ENCODE measurements around the gene ACTR3C.
A peak's percentile ranks its signal among the peaks of the same experiment; 100 is the strongest.
"Not testable (repeated sequence)": the region's sequence is repeated elsewhere in the genome, so short reads cannot be mapped to it uniquely, and the experiment has no call there.

The ACTR3C gene

DNA sequence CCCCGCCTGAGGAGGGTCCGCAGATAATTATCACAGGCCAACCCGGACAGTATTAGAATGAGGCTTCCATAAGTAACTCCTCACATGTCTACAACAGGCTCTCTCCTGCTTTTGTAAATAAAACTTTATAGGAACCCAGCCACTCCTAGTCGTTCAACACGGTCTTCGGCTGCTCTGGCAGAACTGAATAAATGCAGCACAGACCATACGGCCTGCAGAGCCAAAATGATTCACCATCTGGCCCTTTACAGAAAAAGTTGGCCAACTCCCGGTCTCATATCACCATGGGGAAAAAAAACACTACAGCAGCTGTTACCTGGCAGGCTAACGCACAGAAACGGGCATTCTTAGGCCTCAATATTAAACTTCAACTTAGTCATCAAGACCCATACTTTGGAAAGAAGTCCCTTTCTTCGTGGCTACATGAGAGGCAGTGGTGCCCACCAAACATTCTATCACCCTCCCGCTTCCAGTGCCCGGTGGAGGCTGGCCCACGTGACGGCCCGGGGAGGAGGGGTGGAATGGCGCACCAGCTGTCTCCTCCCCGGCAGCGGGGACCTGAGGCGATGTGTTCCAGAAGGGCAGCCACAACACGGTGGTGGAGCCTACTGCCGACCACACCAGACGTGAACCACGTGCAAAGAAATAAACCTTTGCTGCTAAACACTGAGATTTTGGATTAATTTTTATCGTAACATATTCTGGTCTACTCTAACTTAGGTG lies 41.5 kb downstream of the ACTR3C start:
- not testable (repeated sequence) for DNase-seq (ENCODE audit: low read depth)

DNA sequence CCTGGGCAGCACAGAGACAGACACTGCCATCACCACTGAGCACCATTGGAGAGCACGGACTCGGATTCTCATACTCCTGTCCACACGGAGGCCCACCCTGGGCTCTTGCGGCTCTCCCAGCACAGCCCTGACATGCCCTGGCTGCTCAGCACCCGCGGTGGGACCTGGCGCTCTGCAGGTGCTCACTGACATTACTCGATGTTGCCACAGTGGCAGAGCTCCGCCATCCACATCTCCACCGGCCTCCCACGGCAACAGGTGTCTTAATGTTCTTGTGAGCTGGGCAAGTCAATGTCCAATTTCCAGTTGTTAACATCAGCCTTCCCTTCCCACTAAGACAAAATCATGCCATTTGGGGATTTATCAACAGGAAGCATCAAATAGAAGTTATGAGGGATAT lies 45.0 kb downstream of the ACTR3C start:
- not testable (repeated sequence) for DNase-seq (ENCODE audit: low read depth)

DNA sequence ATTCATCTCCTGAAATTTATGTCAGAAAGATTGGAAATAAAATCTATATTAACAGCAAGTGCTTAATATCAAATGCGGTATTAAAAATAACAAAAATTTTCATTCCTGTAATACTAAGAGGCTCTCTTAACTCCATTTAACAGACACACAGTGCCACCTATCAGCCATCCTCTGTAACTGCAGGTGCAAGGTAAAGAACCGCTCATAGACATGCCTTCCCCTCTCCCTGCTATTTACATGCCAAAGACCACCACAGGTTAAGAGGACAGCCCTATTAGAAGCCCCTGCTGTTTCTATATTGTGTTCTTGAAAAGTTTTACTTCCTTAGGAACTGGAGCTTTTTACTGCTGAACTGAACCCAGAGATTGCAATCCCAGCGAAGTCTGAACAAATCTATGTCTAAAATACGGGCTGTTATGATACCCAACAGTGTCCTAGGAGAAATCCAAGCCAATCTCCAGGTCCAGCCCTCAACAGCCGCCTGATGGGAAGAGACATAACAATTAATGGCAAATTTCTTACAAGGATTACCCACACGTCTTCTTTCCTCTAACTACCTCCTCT lies 47.1 kb downstream of the ACTR3C start:
- DNase-seq (ENCODE audit: low read depth), result peak; percentile 13

DNA sequence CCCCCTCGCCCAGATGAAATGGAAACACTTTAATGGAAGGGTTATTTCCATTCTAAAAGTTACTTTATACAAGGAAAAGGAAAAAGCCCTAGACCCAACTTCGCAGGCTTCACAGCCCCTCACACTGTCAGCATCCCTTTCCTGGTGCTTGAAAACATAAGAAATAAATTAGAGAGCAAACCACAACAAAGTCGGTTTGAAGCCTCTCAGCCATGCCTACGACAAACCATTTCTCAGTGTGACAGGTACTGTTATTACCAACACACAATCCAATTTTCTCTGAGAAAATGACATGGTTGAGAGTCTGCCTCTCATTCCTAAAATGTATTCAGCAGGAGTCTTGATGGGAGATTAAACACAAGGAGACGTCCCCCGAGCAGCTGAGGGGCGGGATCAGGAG lies 51.4 kb downstream of the ACTR3C start:
- DNase-seq (ENCODE audit: low read depth), result not testable (repeated sequence)

DNA sequence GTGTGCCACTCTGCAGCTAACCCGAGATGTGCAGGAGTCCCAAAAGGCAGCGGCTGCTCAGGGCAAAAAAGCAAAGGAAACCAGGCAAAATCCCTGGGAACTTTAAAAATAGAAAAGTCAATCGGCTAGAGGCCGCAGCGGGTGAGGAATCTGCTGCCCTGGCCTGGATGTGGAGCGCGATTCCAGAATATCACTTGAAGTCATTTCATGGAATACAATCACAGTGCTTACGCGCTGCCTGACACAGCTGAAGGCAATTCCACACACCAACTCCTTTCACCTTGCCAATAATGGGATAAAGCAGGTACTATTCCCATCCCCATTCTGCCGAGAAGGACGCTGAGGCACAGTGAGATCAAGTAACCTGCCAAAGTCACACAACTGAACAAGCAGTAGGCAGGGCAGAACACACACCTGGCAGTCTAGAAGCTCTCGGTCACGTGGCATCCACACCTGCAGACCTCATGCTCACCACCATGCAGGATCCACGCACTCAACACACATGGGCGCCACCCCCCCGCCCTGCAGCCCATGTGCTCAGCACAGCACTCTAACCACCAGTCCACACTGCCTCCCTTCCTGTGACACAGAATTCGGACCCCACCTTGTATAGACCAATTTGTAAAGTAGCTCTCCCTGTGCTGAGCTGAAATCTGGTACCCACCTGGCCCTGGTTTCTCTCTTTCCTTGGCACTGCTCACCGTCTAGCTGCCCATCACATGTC lies 53.1 kb downstream of the ACTR3C start:
- DNase-seq (ENCODE audit: low read depth), result not testable (repeated sequence)

DNA sequence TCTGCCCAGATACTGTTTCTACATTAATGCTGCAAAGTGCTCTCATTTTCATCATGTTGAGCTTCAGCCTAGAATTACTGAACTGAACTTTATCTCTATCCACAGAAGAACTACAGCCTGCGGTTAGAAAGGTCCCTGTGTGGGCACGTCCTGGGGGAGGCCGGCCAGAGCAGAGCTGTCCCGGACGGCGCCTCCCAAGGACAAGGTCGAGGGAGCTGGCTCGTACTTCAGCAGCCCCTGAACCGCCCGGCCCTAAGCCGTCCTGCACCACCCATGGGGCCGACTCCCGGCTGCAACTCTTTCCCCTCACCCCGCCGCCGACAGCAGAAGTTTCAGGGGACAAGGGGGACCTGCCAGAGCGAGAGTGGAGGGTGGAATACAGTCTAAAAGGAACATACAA lies 54.5 kb downstream of the ACTR3C start:
- not testable (repeated sequence) for DNase-seq (ENCODE audit: low read depth)

DNA sequence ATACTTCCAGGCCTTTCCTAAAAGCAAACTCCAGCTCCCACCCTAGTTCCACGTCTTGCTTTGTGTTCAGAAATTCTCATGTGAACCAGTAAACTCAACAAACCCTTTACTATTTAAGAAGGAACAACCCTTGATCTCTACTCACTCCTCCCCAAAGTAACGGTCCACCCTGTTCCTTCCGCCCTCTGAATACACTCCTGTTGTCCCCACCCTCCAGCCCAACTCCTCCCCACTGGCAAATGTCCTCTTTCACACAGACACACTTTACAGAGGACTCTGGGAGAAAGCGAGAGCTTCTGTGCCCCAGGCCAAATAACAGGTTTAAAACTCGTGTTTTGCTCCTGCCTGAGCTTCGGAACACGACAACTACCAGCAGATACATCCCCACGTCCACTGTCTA lies 55.1 kb downstream of the ACTR3C start:
- not testable (repeated sequence) for DNase-seq (ENCODE audit: low read depth)

DNA sequence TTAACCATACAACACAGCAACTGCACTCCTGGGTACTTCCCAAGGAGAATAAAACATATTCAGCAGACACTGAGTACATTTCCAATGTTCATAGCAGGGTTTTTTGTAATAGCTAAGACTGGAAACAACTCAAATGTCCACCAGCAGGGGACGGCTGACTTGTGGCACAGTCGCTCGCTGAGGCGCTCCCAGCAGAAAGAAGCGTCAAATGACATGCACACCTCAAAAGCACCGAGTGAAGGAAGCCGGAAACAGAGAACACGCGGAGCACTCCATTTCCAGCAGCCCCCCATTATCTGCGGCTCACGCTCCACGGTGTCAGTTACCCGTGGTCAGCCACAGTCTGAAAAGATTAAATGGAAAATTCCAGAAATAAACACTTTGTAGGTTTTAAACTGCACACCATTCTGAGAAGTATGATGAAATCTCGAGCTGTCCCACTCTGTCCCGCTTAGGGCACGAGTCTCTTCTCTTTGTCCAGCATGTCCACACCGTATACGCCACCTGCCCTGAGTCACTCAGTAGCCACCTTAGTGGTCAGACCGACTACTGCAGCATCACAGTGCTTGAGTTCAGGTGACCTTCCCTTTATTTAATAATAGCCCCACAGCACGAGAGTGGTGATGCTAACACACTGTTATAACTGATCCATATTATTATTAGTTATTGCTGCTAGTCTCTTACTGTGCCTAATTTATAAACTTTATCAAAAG lies 56.2 kb downstream of the ACTR3C start:
- DNase-seq (ENCODE audit: low read depth), result not testable (repeated sequence)

DNA sequence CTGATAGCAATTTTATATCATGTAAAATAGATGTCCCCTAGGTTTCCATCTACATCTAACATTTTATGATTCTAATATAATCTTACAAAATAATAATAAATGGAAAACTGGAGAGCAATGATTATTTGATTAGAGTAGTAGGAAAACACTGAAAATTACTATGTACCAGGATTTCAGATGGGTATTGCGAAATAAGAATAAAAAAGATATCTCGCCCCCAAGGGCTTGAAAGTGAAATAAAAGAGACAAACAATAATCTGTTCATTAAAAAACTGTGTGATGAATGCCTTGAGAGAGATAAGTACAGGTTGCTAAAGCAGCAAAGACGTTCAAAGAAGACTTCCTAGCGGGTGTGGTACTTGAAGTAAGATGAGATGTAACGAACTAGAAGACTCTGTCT lies 60.7 kb downstream of the ACTR3C start:
- DNase-seq (ENCODE audit: low read depth), result not testable (repeated sequence)

DNA sequence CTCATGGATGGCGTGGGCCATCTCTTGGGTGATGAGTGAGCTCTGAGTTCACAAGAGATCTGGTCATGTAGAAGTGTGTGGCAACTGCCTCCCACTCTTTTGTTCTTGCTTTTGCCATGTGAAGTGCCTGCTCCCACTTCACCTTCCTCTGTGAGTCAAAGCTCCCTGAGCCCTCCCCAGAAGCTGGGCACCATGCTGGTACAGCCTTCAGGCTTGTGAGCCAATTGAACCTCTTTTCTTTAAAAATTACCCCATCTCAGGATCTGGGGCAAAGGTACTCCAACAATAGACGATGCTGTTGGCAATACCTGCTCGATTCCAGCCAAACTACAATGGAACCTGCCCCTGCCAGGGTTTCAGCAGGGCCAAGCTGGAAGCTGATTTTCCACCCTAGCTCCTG lies 75.6 kb downstream of the ACTR3C start:
- not testable (repeated sequence) for DNase-seq (ENCODE audit: low read depth)

DNA sequence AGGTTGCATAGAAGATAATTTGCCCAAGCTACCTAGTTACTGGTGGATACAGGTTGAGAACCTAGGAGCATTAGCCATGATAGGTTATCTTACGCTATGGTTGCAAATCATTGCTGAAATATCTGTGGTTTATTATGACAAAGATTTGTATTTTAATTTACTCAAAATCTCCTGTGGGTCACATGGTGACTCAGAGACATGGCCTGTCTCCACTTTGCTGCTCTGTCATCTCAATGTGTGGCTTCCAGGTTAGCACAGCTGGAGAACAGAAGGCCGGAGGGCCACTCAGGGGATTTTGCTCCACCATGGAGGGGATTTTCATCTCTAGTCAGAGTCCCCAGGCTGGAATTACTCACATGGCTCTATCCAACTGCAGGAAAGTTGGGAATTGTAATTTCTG lies 78.1 kb downstream of the ACTR3C start:
- not testable (repeated sequence) for DNase-seq (ENCODE audit: low read depth)

DNA sequence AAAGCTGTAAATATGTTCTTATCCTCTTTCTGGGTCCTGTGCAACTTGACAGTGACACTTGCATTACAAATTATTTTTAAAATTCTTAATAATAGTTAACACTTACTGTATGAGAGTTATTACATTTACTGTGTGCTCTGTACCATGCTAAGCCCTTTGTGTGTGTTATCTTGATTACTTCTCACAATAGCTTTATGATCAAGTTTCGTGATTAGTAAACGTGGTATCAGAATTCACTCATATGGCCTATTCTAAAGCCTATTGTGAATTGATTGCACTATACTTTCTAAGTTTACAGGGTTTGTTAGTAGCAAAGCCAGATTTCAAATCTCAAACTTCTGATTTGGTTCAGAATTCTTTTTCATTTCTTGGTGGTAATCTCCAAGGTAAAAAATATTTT lies 80.4 kb downstream of the ACTR3C start:
- not testable (repeated sequence) for DNase-seq (ENCODE audit: low read depth)

DNA sequence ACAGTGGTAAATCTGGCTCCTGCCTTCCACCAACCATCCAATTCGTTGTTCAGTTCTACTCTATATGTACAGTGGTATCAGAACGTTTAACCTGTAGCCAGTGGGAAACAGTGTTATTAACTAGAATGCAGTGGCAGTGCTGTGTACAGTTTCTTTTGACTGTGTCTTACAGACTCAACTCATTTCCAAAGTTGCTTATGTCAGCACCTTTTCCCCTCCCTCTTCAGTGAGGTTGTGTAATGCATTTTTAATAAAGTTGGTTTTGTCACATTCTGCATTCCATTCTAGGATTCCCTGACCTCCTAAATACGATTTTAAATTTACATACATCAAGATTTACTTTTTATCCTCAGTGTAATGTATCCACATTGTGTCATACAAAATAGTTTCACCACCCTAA lies 97.9 kb downstream of the ACTR3C start:
- DNase-seq (ENCODE audit: low read depth), result not testable (repeated sequence)

DNA sequence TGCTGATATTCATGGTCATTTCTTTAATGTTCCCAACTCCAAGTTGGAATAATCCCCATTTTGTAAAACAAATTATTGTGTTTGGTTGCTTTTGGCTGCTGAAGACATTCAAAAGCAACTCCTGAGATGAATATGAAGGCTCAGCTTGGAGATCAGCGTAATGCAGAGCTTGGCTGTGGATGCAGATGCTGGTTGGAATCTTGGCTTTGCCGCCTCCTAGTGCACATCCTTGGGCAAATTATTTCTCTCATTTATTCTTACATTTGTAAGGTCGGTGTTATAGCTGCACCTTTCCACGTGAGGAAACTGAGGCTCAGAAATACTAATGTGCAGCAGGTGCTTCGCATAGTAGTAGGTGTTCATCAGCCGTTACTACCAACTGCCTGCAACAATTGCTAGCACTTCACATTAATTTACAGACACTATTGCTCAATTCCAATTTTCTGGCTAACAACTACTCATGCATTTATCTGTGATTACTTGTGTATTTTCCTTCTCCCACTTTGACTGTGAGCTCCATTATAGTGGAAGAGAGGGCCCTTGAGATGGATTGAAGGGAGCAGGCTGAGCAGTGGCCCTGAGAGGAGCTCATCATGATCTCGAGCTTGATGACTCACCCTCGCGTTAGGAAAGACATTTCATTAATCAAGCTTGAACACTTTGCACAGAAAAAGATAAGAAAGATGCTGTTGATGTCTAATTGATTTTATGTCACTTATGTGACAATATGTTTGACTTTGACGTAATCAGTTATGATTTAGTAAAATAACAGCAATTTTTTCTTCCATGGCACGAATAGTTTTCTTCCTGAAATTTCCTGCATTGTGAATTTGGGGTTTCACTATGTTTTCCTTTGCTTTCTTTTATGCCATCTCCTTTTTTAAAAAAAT lies 101.0 kb downstream of the ACTR3C start:
- not testable (repeated sequence) for DNase-seq (ENCODE audit: low read depth)

DNA sequence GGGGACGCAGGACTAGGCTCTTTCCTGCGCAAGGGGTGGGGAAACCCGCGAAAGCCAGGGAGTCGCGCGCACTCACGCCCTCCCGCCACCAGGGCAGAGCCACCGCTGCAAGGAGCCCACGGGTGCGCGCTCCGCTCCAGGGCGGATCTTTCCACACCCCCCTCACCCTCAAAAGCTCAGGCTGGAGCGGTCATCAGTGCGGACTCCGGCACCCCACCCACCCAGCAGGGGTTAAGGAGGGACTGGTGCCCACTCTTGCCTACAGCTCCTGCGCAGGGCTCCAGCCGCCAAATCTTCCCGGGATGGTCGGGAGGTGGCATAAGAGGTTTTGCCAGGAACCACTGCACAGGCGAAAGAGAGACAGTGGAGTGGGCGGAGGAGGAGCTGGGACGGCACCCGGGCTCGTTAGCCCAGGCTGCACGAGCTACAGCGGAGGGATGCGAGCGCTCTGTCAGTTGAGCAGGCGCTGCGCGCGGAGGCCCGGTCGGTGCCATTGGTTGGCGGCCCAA lies 102.6 kb downstream of the ACTR3C start:
- DNase-seq (ENCODE audit: low read depth), result not testable (repeated sequence)

DNA sequence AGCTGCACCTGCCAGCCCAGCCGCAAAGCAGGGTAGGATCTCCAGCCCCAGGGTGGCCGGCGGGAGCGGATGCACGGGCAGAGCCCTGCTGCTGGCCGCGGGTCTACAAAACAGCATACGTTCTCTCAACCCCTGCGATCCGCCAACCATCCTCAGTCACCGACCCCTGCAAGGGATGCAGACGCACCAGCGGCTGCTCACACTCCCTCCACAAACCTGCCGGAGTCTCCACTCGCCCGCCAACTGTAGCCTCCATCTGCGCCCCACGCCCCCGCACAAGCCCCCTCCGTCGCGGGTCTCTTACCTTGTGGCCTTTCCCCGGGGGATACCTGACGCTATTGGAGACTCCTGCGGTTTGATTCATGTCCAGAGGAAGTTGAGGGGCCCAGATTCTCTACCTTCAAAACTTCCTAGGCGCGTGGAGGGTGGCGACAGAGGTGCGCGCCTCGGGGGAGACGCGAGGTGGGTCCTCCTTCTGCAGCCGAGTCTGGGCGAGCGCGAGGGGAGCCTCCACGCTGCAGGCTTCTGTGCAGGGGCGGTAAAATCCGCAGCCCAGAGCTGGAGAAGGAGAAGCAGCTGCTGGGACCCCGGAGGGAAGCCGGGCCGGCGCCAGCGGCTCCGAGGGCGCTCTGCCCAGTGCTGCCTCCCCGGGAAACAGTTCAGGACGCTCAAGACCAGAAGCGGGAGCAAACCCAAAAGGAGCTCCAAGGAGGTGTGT lies 103.2 kb downstream of the ACTR3C start:
- DNase-seq (ENCODE audit: low read depth), result not testable (repeated sequence)

DNA sequence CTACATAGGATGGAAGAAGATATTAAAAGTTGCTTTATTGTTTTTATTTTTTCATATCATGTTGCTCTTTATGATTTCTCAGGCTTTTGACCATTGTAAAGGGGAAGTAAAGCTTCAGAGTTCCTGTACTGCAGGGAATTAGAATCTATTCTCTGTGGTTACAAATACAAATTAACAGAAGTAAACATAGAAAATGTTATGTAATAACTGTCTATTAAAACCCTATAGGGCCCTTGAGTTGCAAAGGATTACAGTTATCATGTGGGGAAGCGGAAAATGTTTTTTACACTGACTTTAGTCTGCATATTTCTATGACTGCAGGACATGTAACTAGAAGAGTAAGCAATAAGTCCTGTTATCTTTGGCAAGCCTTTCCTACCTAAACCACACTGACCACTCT lies 116.5 kb downstream of the ACTR3C start:
- not testable (repeated sequence) for DNase-seq (ENCODE audit: low read depth)

DNA sequence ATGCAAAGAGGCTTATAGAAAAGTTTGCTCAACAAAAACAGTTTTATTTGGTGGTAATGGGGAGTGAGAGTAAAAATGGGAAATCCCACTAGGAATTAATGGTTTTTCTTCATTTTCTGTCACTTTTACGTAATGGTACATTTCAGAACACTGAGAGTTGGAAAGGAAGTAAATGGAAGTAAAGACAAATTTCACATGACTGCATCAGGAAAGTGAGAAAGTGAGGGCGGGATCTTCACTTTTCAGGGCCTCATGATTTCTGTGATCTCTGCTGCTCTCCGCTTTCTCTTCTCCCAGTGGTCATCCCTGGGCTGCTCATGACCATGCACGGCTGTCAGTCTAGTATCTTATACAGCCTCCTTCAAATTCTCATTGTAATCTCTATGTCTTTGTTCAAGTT lies 117.5 kb downstream of the ACTR3C start:
- not testable (repeated sequence) for DNase-seq (ENCODE audit: low read depth)

DNA sequence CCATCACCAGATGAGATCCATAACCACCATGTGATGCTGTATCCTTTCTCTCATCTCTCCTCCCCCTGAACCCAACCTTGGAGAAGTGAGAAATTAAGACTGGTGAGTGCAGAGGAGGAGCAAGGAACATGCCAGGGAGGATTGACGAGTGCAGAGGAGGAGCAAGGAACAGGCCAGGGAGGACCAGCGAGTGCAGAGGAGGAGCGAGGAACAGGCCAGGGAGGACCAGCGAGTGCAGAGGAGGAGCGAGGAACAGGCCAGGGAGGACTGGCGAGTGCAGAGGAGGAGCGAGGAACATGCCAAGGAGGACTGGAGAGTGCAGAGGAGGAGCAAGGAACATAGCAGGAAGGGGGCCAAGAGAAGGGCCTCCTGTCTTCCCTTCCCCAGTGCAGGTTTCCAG lies 118.8 kb downstream of the ACTR3C start:
- DNase-seq (ENCODE audit: low read depth), result not testable (repeated sequence)

DNA sequence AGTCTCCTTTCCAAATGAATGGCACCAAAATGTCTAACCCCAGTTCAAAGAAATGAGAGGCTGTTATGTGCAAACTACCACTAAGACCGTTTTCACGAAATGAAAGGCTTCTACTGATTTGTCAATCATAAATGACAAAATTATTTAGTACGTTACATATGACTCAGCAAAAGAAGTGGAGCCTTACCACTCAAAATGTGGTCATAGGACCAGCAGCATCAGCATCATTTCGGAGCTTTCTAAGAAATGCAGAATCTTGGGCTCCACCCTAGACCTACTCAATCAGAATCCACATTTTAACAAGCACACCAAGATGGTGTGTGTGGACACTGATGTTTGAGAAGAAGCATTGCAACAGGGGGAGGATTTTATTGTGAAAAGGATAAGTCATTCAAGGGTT lies 120.5 kb downstream of the ACTR3C start:
- DNase-seq (ENCODE audit: low read depth), result not testable (repeated sequence)
